ENCODE data around the gene TRMU.
"Not testable (repeated sequence)": the region's sequence is repeated elsewhere in the genome, so short reads cannot be mapped to it uniquely, and the experiment has no call there.

Gene TRMU

GRCh38 chr22:46403880-46404279, 68.4 kb downstream of the TRMU start:
- Mint-ChIP-seq H3K36me3 (ENCODE audit: insufficient read depth) (peaks cover 18% of the 10 kb centered on the region), H3K27ac (peak overlapping the region in 1 of 2 donors; percentile 82), H3K4me3 (peak overlapping the region; percentile 62 to 67), H3K4me1 (ENCODE audit: low read depth in 2 of 2) (peaks cover 22 to 27% of the 10 kb centered on the region in 2 donors)
- not testable (repeated sequence) for H3K27me3 Mint-ChIP-seq, DNase-seq, H3K9me3 Mint-ChIP-seq
- ATAC-seq (replicated peaks), result peak; percentile 84

- ATAC-seq (replicated peaks), result no peak
- Mint-ChIP-seq H3K4me3 (no peak overlapping the region), H3K4me1 (ENCODE audit: low read depth in 2 of 2) (peaks cover 18 to 27% of the 10 kb centered on the region in 2 donors), H3K36me3 (ENCODE audit: insufficient read depth) (peaks cover 21% of the 10 kb centered on the region), H3K9me3 (no peaks in the 10 kb centered on the region), H3K27me3 (peaks cover 4 to 13% of the 10 kb centered on the region in 2 donors), H3K27ac (no peak overlapping the region)
- DNase-seq, result no peak
Observed at GRCh38 chr22:46405901-46406300, 70.4 kb downstream of the TRMU start.

GRCh38 chr22:46406349-46406748, 70.8 kb downstream of the TRMU start:
- Mint-ChIP-seq H3K4me3 (no peak overlapping the region), H3K27ac (no peak overlapping the region), H3K36me3 (ENCODE audit: insufficient read depth) (peaks cover 21% of the 10 kb centered on the region), H3K9me3 (no peaks in the 10 kb centered on the region), H3K27me3 (peaks cover 8 to 17% of the 10 kb centered on the region in 2 donors), H3K4me1 (ENCODE audit: low read depth in 2 of 2) (peaks cover 18 to 27% of the 10 kb centered on the region in 2 donors)
- DNase-seq (no peak), ATAC-seq (replicated peaks) (no peak)

- Mint-ChIP-seq H3K4me1 (ENCODE audit: low read depth in 2 of 2) (peaks cover 18 to 27% of the 10 kb centered on the region in 2 donors), H3K9me3 (no peaks in the 10 kb centered on the region), H3K27ac (no peak overlapping the region), H3K27me3 (peaks cover 8 to 17% of the 10 kb centered on the region in 2 donors), H3K36me3 (ENCODE audit: insufficient read depth) (peaks cover 21% of the 10 kb centered on the region), H3K4me3 (no peak overlapping the region)
- ATAC-seq (replicated peaks) (no peak), DNase-seq (no peak)
Observed at GRCh38 chr22:46406791-46407190, 71.3 kb downstream of the TRMU start.
